Breast epithelium (tissue), 4 donors: ENCODE data around the gene FUT8. TPM values are rescaled to one million over a fixed set of nuclear protein-coding genes. Genes with fewer than 3 reads are reported as not detected.

Experiments
- DNase-seq, 2 donors: peaks; one replicate each; pipeline ENCODE4 v3.0.0-alpha.2; 2019; ENCODE audit warnings: low spot score in 2 of 2
- H3K27ac ChIP-seq, 2 donors: fragments of 200-600 bp; sonication (generic) in 1 of 2; one replicate each; pipeline ENCODE4 v1.5.1; 2016 to 2019; ENCODE audit warnings: mild to moderate bottlenecking in 1 of 2
- H3K27me3 ChIP-seq, 2 donors: fragments of 200-600 bp; sonication (generic) in 1 of 2; one replicate each; pipeline versions ENCODE4 v1.5.1 to v1.6.0; 2017 to 2019; ENCODE audit warnings: control low read depth in 1 of 2, mild to moderate bottlenecking in 1 of 2
- H3K36me3 ChIP-seq: fragments of 200-600 bp; one replicate; pipeline ENCODE4 v1.5.1; 2019
- H3K4me1 ChIP-seq, 2 donors: fragments of 200-600 bp; sonication (generic); one replicate each; pipeline ENCODE4 v1.5.1; 2016 to 2019; ENCODE audit warnings: control low read depth in 1 of 2
- H3K4me3 ChIP-seq, 3 donors: fragments of 200-600 bp; sonication (generic); 1 replicate in 2 of 3; 2 replicates in 1 of 3; pipeline ENCODE4 v1.5.1; 2016 to 2019; ENCODE audit warnings: mild to moderate bottlenecking in 3 of 3, moderate library complexity in 2 of 3
- H3K9me3 ChIP-seq, 2 donors: fragments of 200-600 bp; sonication (generic) in 1 of 2; one replicate each; pipeline ENCODE4 v1.5.1; 2016 to 2019; ENCODE audit warnings: control low read depth in 1 of 2
- POLR2A ChIP-seq: fragments of 450-650 bp; IDR thresholded peaks from one replicate; pipeline ENCODE4 v1.6.1; 2016; ENCODE audit warnings: antibody characterized with exemption, mild to moderate bottlenecking, moderate library complexity
- POLR2AphosphoS5 ChIP-seq, 3 donors: sonication (generic); formaldehyde crosslinking; IDR thresholded peaks; one replicate each; pipeline ENCODE4 v1.6.1; 2017; ENCODE audit warnings: antibody characterized with exemption in 3 of 3
- intact Hi-C: fragments of 100-400 bp; cut with DNase I; formaldehyde crosslinking; loops from one replicate; pipeline ENCODE4 v1.15.1; 2023; ENCODE audit warnings: low total_unique reads
- total RNA-seq, 3 donors: library from RNA; depleted of rRNA; stranded (reverse); fragments of >200 nt; gene quantifications; one replicate each; pipeline ENCODE4 v1.1.0, GENCODE V29; 2016
- TF ChIP-seq, protein P1 (sequence below), 3 donors: fragments of 450-650 bp; IDR thresholded peaks; one replicate each; pipeline ENCODE4 v1.5.1; 2016 to 2017; ENCODE audit warnings: antibody characterized with exemption in 3 of 3, mild to moderate bottlenecking in 3 of 3, moderate library complexity in 3 of 3

FUT8 gene
- total RNA-seq, 3 donors from 2014 or later, result 36.3 to 69.1 (median 47.2) TPM

DNA sequence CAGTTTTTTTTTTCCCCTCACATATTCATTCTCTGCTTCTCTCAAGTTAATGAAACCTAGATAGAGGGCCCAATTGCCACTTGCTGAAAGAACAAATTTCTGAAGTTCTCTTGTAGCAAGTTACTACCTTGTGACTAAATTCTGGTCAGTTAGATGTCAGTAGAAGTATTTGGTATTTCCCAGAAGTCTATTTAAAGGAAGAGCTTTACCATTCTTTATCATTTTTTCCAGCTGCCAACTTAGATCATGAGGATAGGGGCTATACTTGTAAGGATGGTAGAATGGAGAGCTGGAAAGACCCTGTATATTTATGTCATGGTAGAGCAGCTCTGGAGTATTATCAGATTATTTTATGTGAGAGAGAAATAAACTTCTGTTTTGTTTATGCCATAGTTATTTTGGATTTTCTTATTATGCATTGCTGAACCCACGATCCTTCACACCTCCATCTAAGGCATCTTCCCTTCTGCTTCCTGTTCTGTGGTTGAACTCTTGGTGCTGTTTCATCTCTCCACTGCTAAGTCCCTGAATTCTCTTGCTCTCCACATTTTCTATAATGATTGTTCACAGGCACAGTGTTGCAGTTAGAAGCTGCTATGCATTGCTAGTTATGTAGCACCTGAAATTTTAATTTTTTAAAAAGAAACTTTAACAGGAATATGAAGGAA, 25.9 kb downstream of the FUT8 start:
- H3K27me3 ChIP-seq, result no peaks in the 10 kb centered on the region
- H3K4me3 ChIP-seq, result no peak overlapping the region
- TF ChIP-seq POLR2AphosphoS5 (IDR thresholded peaks at IDR 0.05), result no peak
- TF ChIP-seq POLR2A, result no peak
- TF ChIP-seq, protein P1, sequence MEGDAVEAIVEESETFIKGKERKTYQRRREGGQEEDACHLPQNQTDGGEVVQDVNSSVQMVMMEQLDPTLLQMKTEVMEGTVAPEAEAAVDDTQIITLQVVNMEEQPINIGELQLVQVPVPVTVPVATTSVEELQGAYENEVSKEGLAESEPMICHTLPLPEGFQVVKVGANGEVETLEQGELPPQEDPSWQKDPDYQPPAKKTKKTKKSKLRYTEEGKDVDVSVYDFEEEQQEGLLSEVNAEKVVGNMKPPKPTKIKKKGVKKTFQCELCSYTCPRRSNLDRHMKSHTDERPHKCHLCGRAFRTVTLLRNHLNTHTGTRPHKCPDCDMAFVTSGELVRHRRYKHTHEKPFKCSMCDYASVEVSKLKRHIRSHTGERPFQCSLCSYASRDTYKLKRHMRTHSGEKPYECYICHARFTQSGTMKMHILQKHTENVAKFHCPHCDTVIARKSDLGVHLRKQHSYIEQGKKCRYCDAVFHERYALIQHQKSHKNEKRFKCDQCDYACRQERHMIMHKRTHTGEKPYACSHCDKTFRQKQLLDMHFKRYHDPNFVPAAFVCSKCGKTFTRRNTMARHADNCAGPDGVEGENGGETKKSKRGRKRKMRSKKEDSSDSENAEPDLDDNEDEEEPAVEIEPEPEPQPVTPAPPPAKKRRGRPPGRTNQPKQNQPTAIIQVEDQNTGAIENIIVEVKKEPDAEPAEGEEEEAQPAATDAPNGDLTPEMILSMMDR (IDR thresholded peaks at IDR 0.05), result no peak
- intact Hi-C loops, result no loop called here
- H3K9me3 ChIP-seq, result no peaks in the 10 kb centered on the region
- no peaks in the 10 kb centered on the region for H3K4me1 ChIP-seq
- DNase-seq, result no peak
- no peak overlapping the region for H3K27ac ChIP-seq
- H3K36me3 ChIP-seq, result no peaks in the 10 kb centered on the region

DNA sequence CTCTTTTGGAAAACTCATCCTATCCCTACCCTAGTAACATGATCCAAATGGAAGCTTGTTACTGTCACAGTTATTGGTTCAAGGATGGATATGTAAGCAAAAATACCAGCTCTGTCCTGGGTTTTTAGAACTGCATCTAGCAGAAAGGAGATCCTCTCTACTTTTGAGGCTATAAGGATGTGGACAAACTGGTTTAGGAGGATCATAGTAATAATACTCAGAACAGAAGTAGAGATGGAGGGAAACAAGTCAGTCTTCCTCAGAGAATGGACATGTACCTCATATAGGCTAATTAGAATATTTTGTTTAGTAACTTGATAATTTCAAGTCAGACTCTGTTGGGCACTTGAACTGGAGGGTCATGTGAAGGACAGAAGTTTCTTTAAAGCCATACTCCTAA, 26.6 kb downstream of the FUT8 start:
- Histone ChIP-seq H3K27ac (no peak overlapping the region), H3K4me1 (no peaks in the 10 kb centered on the region), H3K9me3 (no peaks in the 10 kb centered on the region), H3K4me3 (no peak overlapping the region), H3K27me3 (no peaks in the 10 kb centered on the region), H3K36me3 (no peaks in the 10 kb centered on the region)
- no peak for DNase-seq
- intact Hi-C loops, result no loop called here
- no peak for TF ChIP-seq POLR2A
- TF ChIP-seq POLR2AphosphoS5 (IDR thresholded peaks at IDR 0.05), result no peak
- TF ChIP-seq, protein P1 (IDR thresholded peaks at IDR 0.05), result no peak

DNA sequence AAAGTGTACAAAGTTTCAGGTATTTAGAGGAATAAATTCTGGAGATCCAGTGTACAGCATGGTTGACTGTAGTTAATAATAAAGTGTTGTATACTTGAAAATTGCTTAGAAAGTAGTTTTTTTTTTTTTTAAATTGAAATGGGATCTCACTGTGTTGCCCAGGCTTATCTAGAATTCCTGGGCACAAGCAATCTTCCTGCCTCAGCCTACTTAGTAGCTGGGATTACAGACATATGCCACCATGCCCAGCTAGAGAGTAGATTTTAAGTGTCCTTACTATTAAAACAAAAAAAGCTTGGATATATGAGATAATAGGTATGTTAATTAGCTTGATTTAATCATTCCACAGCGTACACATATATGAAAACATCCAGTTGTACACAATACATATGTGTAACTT, 27.7 kb downstream of the FUT8 start:
- intact Hi-C loops, result no loop called here
- no peak for DNase-seq
- H3K36me3 ChIP-seq, result no peaks in the 10 kb centered on the region
- no peaks in the 10 kb centered on the region for H3K4me1 ChIP-seq
- H3K27ac ChIP-seq, result no peak overlapping the region
- no peak overlapping the region for H3K4me3 ChIP-seq
- H3K27me3 ChIP-seq, result no peaks in the 10 kb centered on the region
- no peaks in the 10 kb centered on the region for H3K9me3 ChIP-seq
- TF ChIP-seq POLR2A, result no peak
- TF ChIP-seq POLR2AphosphoS5 (IDR thresholded peaks at IDR 0.05), result no peak
- TF ChIP-seq, protein P1 (IDR thresholded peaks at IDR 0.05), result no peak

DNA sequence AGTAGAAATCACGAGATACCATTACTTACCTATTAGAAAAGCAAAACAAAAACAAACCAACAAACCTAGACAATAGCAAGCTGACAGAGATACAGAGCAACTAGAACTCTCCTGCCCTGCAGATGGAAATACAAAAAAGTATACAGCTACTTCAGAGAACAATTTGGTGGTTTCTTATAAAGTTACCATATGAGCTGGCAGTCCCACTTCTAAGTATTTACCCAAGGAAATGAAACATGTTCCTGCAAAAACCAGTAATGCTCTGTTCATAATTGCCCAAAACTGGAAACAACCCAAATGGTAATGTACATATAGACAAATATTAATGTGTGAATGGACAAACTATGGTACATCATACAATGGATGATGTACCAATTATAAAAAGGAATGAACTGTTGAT, 31.7 kb downstream of the FUT8 start:
- no peaks in the 10 kb centered on the region for H3K9me3 ChIP-seq
- no peak overlapping the region for H3K27ac ChIP-seq
- intact Hi-C loops, result no loop called here
- TF ChIP-seq POLR2A (no peak), POLR2AphosphoS5 (IDR thresholded peaks at IDR 0.05) (no peak)
- TF ChIP-seq, protein P1 (IDR thresholded peaks at IDR 0.05), result no peak
- DNase-seq, result no peak
- H3K36me3 ChIP-seq, result no peaks in the 10 kb centered on the region
- no peaks in the 10 kb centered on the region for H3K4me1 ChIP-seq
- no peaks in the 10 kb centered on the region for H3K27me3 ChIP-seq
- no peak overlapping the region for H3K4me3 ChIP-seq

DNA sequence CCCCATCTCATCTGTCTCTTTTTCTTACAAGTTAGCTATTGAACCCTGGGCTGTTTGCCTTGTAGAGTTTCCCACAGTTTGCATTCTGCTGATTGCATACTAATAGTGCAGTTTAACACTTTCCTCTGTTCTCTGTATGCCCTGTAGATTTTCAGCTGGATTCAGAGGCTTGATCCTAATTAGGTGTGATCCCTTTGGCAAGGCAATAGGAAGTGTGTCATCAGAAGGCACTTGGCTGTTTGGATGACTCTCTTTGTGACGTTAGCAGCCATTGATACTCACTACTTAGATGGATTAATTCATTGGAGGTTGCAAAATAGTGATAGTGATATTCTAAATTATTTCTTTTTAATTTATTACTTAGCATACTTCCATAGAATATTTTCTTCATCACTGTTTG, 33.6 kb downstream of the FUT8 start:
- no peaks in the 10 kb centered on the region for H3K4me1 ChIP-seq
- H3K27ac ChIP-seq, result no peak overlapping the region
- H3K4me3 ChIP-seq, result no peak overlapping the region
- no peaks in the 10 kb centered on the region for H3K27me3 ChIP-seq
- no peak for DNase-seq
- H3K9me3 ChIP-seq, result peaks cover 0 to 2% of the 10 kb centered on the region in 2 donors
- TF ChIP-seq POLR2AphosphoS5 (IDR thresholded peaks at IDR 0.05), result no peak
- TF ChIP-seq, protein P1 (IDR thresholded peaks at IDR 0.05), result no peak
- no peak for TF ChIP-seq POLR2A
- no peaks in the 10 kb centered on the region for H3K36me3 ChIP-seq
- intact Hi-C loops, result no loop called here
